Muscle of leg (tissue), 16 donors: Measurements from ENCODE around the gene TRAPPC12. TPM values are rescaled to one million over a fixed set of nuclear protein-coding genes. Genes with fewer than 3 reads are reported as not detected.

ENCODE experiments used
- DNase-seq: peaks from one replicate; pipeline ENCODE4 v3.0.0; 2013
- H3K27ac ChIP-seq: one replicate; pipeline ENCODE4 v1.5.1; 2013; ENCODE audit warnings: mild to moderate bottlenecking, low read length, control low read depth
- H3K27me3 ChIP-seq: one replicate; pipeline ENCODE4 v1.6.1; 2013; ENCODE audit warnings: low read length; ENCODE audit not compliant: control insufficient read depth, insufficient read depth
- H3K36me3 ChIP-seq: one replicate; pipeline ENCODE4 v1.6.1; 2013; ENCODE audit warnings: low read length; ENCODE audit not compliant: control insufficient read depth, insufficient read depth
- H3K4me1 ChIP-seq: one replicate; pipeline ENCODE4 v1.6.1; 2013; ENCODE audit warnings: low read length; ENCODE audit not compliant: control insufficient read depth, insufficient read depth
- H3K4me3 ChIP-seq: one replicate; pipeline ENCODE4 v1.5.1; 2013; ENCODE audit warnings: low read length, control low read depth
- H3K9me3 ChIP-seq: replicated peaks from 2 replicates; pipeline ENCODE4 v1.6.1; 2013; ENCODE audit warnings: low read depth, low read length; ENCODE audit not compliant: control insufficient read depth
- WGBS: methylation state at CpG from one replicate; pipeline ENCODE4 v1.1.5; 2013; ENCODE audit warnings: missing lambda C conversion rate; ENCODE audit not compliant: insufficient coverage; 5-methylcytosine and 5-hydroxymethylcytosine counted together
- long read RNA-seq, 11 donors: transcript quantifications; one replicate each; lab custom pipeline, GENCODE V29; 2026
- polyA plus RNA-seq, 8 donors: library from polyadenylated mRNA; unstranded; fragments of 120-200 nt; gene quantifications; one replicate each; pipeline versions ENCODE4 v1.2.1 to v1.2.3, GENCODE V29; 2013; ENCODE audit warnings: inconsistent platforms in 1 of 8, low replicate concordance in 1 of 8; ENCODE audit not compliant: insufficient read length in 8 of 8, insufficient read depth in 1 of 8
- total RNA-seq: library from RNA; stranded (reverse); fragments of 120-200 nt; gene quantifications from one replicate; pipeline ENCODE4 v1.2.4, GENCODE V29; 2013

Gene TRAPPC12
- total RNA-seq (58.1 TPM), polyA plus RNA-seq (10 to 100 TPM; 55.5 to 83.7 (median 66.9) TPM)
- long read RNA-seq, donor 1, partial matches to known transcripts: 0 of 6 reads
- long read RNA-seq, donor 1, other reads (novel, unspliced or antisense): 0 of 6 reads
- long read RNA-seq, donor 2, partial matches to known transcripts: 0 of 3 reads
- long read RNA-seq, donor 2, other reads (novel, unspliced or antisense): 0 of 3 reads
- long read RNA-seq, donor 3, transcript TRAPPC12-201 (12 exons, 2,508 nt): major isoform, 5 of 13 reads
- long read RNA-seq, donor 3, partial matches to known transcripts: 0 of 13 reads
- long read RNA-seq, donor 3, other reads (novel, unspliced or antisense): 0 of 13 reads
- long read RNA-seq, donor 4, transcript TRAPPC12-220 (2 exons, 1,538 nt): major isoform, 11 of 14 reads
- long read RNA-seq, donor 4, partial matches to known transcripts: 0 of 14 reads
- long read RNA-seq, donor 4, other reads (novel, unspliced or antisense): 0 of 14 reads
- long read RNA-seq, donor 5, transcript TRAPPC12-201 (12 exons, 2,508 nt): major isoform, 8 of 12 reads
- long read RNA-seq, donor 5, partial matches to known transcripts: 0 of 12 reads
- long read RNA-seq, donor 5, other reads (novel, unspliced or antisense): 0 of 12 reads
- long read RNA-seq, donor 6, transcript TRAPPC12-201 (12 exons, 2,508 nt): minor isoform, 6 of 24 reads
- long read RNA-seq, donor 6, transcript TRAPPC12-220 (2 exons, 1,538 nt): major isoform, 9 of 24 reads
- long read RNA-seq, donor 6, partial matches to known transcripts: 5 of 24 reads
- long read RNA-seq, donor 6, other reads (novel, unspliced or antisense): 0 of 24 reads
- long read RNA-seq, donor 7, transcript TRAPPC12-220 (2 exons, 1,538 nt): major isoform, 5 of 9 reads
- long read RNA-seq, donor 7, partial matches to known transcripts: 0 of 9 reads
- long read RNA-seq, donor 7, other reads (novel, unspliced or antisense): 0 of 9 reads
- long read RNA-seq, donor 8, transcript TRAPPC12-220 (2 exons, 1,538 nt): major isoform, 6 of 9 reads
- long read RNA-seq, donor 8, partial matches to known transcripts: 0 of 9 reads
- long read RNA-seq, donor 8, other reads (novel, unspliced or antisense): 0 of 9 reads
- long read RNA-seq, donor 9, transcript TRAPPC12-220 (2 exons, 1,538 nt): major isoform, 6 of 12 reads
- long read RNA-seq, donor 9, partial matches to known transcripts: 0 of 12 reads
- long read RNA-seq, donor 9, other reads (novel, unspliced or antisense): 0 of 12 reads
- long read RNA-seq, donor 10, transcript TRAPPC12-220 (2 exons, 1,538 nt): major isoform, 5 of 9 reads
- long read RNA-seq, donor 10, partial matches to known transcripts: 0 of 9 reads
- long read RNA-seq, donor 10, other reads (novel, unspliced or antisense): 0 of 9 reads
- long read RNA-seq, donor 11, transcript TRAPPC12-220 (2 exons, 1,538 nt): major isoform, 5 of 12 reads
- long read RNA-seq, donor 11, partial matches to known transcripts: 0 of 12 reads
- long read RNA-seq, donor 11, other reads (novel, unspliced or antisense): 0 of 12 reads

GRCh38 chr2:3379647-3380534 lies at the start of gene TRAPPC12:
TRAPPC12 (plus strand) TSS chr2:3379694; CDS start chr2:3387624, 7,930 bp downstream.
- Histone ChIP-seq H3K36me3 (peaks cover 10% of the 10 kb centered on the region), H3K27ac (peak within 1 kb of the TSS; percentile 95), H3K4me1 (peaks cover 26% of the 10 kb centered on the region), H3K4me3 (peak within 1 kb of the TSS; percentile 90), H3K27me3 (no peaks in the 10 kb centered on the region), H3K9me3 (no peaks in the 10 kb centered on the region)
- WGBS: under 1% methylated on average over 52 of the region's 61 CpGs
- DNase-seq: peak; percentile 94

- DNase-seq: no peak
- H3K36me3 ChIP-seq: peaks cover 5% of the 10 kb centered on the region
- H3K9me3 ChIP-seq: no peaks in the 10 kb centered on the region
- 89% methylated on average over 4 of the region's 8 CpGs for WGBS
- no peak overlapping the region for H3K4me3 ChIP-seq
- H3K27me3 ChIP-seq: no peaks in the 10 kb centered on the region
- no peak overlapping the region for H3K27ac ChIP-seq
- peaks cover 17% of the 10 kb centered on the region for H3K4me1 ChIP-seq
These were observed 47.4 kb upstream of the TRAPPC12 start for GRCh38 chr2:3332133-3332532.

GRCh38 chr2:3334392-3335345 lies 44.8 kb upstream of the TRAPPC12 start:
- H3K9me3 ChIP-seq: no peaks in the 10 kb centered on the region
- WGBS: 35% methylated on average over 19 of the region's 24 CpGs
- peaks cover 11% of the 10 kb centered on the region for H3K36me3 ChIP-seq
- DNase-seq: peak; percentile 97
- no peak overlapping the region for H3K4me3 ChIP-seq
- H3K27ac ChIP-seq: peak overlapping the region; percentile 91
- H3K27me3 ChIP-seq: no peaks in the 10 kb centered on the region
- H3K4me1 ChIP-seq: peaks cover 17% of the 10 kb centered on the region

GRCh38 chr2:3336844-3337243 lies 42.6 kb upstream of the TRAPPC12 start:
- WGBS: no CpG with 5 or more reads among the region's 2 CpGs
- H3K4me3 ChIP-seq: no peak overlapping the region
- no peak for DNase-seq
- no peaks in the 10 kb centered on the region for H3K9me3 ChIP-seq
- H3K27me3 ChIP-seq: no peaks in the 10 kb centered on the region
- H3K27ac ChIP-seq: no peak overlapping the region
- peaks cover 17% of the 10 kb centered on the region for H3K4me1 ChIP-seq
- H3K36me3 ChIP-seq: peaks cover 6% of the 10 kb centered on the region

GRCh38 chr2:3338340-3338739 lies 41.2 kb upstream of the TRAPPC12 start:
- Histone ChIP-seq H3K36me3 (peaks cover 6% of the 10 kb centered on the region), H3K4me1 (peaks cover 17% of the 10 kb centered on the region), H3K4me3 (no peak overlapping the region), H3K27me3 (no peaks in the 10 kb centered on the region), H3K27ac (no peak overlapping the region), H3K9me3 (no peaks in the 10 kb centered on the region)
- 89% methylated on average over 5 of the region's 10 CpGs for WGBS
- no peak for DNase-seq

- H3K4me1 ChIP-seq: peaks cover 9% of the 10 kb centered on the region
- H3K27ac ChIP-seq: no peak overlapping the region
- no peak for DNase-seq
- 94% methylated on average over 4 of the region's 10 CpGs for WGBS
- H3K27me3 ChIP-seq: no peaks in the 10 kb centered on the region
- peaks cover 6% of the 10 kb centered on the region for H3K36me3 ChIP-seq
- no peaks in the 10 kb centered on the region for H3K9me3 ChIP-seq
- H3K4me3 ChIP-seq: no peak overlapping the region
These were observed 39.4 kb upstream of the TRAPPC12 start for GRCh38 chr2:3340144-3340543.

GRCh38 chr2:3341336-3341735 lies 38.2 kb upstream of the TRAPPC12 start:
- Histone ChIP-seq H3K4me3 (no peak overlapping the region), H3K9me3 (no peaks in the 10 kb centered on the region), H3K4me1 (no peaks in the 10 kb centered on the region), H3K36me3 (peaks cover 6% of the 10 kb centered on the region), H3K27me3 (no peaks in the 10 kb centered on the region), H3K27ac (no peak overlapping the region)
- WGBS: 89% methylated on average over 8 of the region's 8 CpGs
- no peak for DNase-seq

GRCh38 chr2:3342324-3342723 lies 37.2 kb upstream of the TRAPPC12 start:
- no peaks in the 10 kb centered on the region for H3K4me1 ChIP-seq
- H3K9me3 ChIP-seq: no peaks in the 10 kb centered on the region
- no peaks in the 10 kb centered on the region for H3K27me3 ChIP-seq
- H3K27ac ChIP-seq: no peak overlapping the region
- peaks cover 8% of the 10 kb centered on the region for H3K36me3 ChIP-seq
- H3K4me3 ChIP-seq: no peak overlapping the region
- 89% methylated on average over 6 of the region's 9 CpGs for WGBS
- no peak for DNase-seq
